ACC112 (cell line): ENCODE data around the gene ZFP64.

Source experiments
- H2AFZ ChIP-seq: fragments of 200-600 bp; sonication (generic); one replicate; pipeline ENCODE4 v1.6.0; 2017; ENCODE audit warnings: antibody characterized with exemption, low read length; ENCODE audit not compliant: unreplicated experiment
- H3K27ac ChIP-seq: fragments of 200-600 bp; sonication (generic); 2 replicates; pipeline ENCODE4 v1.5.1; 2014; ENCODE audit warnings: low read depth, mild to moderate bottlenecking, antibody characterized with exemption, low read length, moderate library complexity
- H3K27me3 ChIP-seq: fragments of 200-600 bp; sonication (generic); 2 replicates; pipeline ENCODE4 v1.6.1; 2014; ENCODE audit warnings: mild to moderate bottlenecking, antibody characterized with exemption, low read length, moderate library complexity, mixed read lengths; ENCODE audit not compliant: insufficient read depth
- H3K36me3 ChIP-seq: fragments of 200-600 bp; sonication (generic); 2 replicates; pipeline ENCODE4 v1.6.1; 2016; ENCODE audit warnings: mild to moderate bottlenecking, antibody characterized with exemption, low read length, moderate library complexity, mixed read lengths; ENCODE audit not compliant: insufficient read depth
- H3K4me1 ChIP-seq: fragments of 200-600 bp; sonication (generic); one replicate; pipeline ENCODE4 v1.6.1; 2016; ENCODE audit warnings: low read length, mixed read lengths; ENCODE audit not compliant: insufficient read depth, unreplicated experiment, control insufficient read depth
- H3K4me3 ChIP-seq: fragments of 200-600 bp; sonication (generic); 2 replicates; pipeline ENCODE4 v1.5.1; 2014; ENCODE audit warnings: mild to moderate bottlenecking, low read depth, low read length
- H3K79me2 ChIP-seq: fragments of 200-600 bp; sonication (generic); one replicate; pipeline ENCODE4 v1.6.0; 2016; ENCODE audit warnings: low read length; ENCODE audit not compliant: control insufficient read depth, unreplicated experiment, insufficient read depth

Gene ZFP64

DNA sequence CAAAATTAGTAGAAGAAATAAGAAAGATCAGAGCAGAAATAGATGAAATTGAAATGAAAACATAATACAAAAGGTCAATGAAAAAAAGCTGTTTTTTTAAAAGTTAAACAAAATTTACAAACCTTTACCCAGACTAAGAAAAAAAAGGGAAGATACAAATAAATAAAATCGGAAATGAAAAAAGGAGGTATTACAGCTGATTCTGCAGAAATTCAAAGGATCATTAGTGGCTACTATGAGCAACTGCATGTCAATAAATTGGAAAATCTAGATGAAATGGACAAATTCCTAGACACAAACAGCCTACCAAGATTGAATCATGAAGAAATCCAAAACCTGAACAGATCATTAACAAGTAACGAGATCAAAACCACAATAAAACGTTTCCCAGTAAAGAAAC lies 59.2 kb downstream of the ZFP64 start:
- no peaks in the 10 kb centered on the region for H3K36me3 ChIP-seq
- H2AFZ ChIP-seq, result no peak overlapping the region
- no peak overlapping the region for H3K4me3 ChIP-seq
- H3K27me3 ChIP-seq, result no peaks in the 10 kb centered on the region
- H3K4me1 ChIP-seq, result peaks cover 4% of the 10 kb centered on the region
- H3K79me2 ChIP-seq, result no peaks in the 10 kb centered on the region
- H3K27ac ChIP-seq, result no peak overlapping the region

DNA sequence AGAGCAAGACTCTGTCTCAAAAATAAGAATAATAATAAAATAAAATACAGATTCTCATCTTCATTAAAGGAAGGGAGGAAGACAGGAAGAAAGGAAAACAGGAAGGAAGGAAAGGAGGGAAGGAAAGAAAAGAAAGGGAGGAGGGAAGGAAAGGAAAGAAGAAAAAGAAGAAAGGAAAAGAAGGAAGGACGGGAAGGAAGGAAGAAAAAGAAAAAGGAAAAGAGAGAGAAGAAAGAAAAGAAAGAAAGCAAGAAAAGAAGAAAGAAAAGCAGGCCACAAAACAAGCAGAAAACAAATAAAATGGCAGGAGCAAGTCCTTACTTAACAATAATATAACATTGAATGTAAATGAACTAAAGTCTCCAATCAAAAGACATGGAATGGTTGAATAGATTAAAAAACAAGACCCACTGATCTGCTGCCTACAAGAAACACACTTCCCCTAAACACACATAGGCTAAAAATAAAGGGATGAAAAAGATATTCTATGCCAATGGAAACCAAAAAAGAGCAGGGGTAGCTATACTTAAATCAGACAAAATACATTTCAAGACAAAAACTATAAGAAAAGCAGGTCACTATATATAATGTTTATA lies 60.4 kb downstream of the ZFP64 start:
- peaks cover 4% of the 10 kb centered on the region for H3K4me1 ChIP-seq
- no peak overlapping the region for H2AFZ ChIP-seq
- H3K27me3 ChIP-seq, result no peaks in the 10 kb centered on the region
- no peaks in the 10 kb centered on the region for H3K36me3 ChIP-seq
- no peak overlapping the region for H3K27ac ChIP-seq
- no peak overlapping the region for H3K4me3 ChIP-seq
- H3K79me2 ChIP-seq, result no peaks in the 10 kb centered on the region

DNA sequence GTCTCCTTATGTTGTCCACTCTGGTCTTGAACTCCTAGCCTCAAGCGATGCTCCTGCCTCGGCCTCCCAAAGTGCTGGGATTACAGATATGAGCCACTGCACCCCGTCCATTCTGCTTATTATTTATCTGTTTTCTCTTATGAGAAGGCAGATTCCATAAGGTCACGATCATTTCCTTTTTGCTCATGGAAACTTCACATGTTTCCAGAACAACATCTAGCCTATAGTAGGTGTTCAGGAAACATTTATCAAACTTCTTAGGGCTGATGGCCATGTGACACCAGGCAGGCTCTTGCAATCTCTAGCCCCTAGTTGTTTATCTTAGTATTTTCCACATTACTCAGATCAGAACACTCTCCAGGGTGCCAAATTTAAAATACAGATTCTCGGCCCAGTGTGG lies 61.2 kb downstream of the ZFP64 start:
- Histone ChIP-seq H2AFZ (no peak overlapping the region), H3K4me1 (peaks cover 4% of the 10 kb centered on the region), H3K4me3 (no peak overlapping the region), H3K79me2 (no peaks in the 10 kb centered on the region), H3K27me3 (no peaks in the 10 kb centered on the region), H3K27ac (no peak overlapping the region), H3K36me3 (no peaks in the 10 kb centered on the region)

DNA sequence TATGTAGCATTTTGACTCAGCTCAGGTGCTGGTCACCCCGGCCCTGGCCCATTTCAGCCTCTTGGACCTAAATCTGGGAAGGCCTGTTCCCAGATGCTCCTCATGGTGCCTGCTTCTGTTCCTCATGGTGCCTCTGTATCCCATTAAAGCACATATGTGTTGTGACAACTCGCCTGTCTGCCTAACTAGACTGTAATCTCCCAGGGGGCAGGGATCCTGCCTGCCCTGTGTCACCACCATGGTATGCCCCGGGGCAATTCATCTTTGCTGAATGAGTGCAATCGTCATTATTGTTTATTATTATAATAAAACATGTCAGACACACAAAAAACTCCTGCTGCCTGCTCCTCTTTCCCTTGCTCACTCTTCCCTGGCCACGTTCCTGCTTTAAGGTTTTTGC lies 62.0 kb downstream of the ZFP64 start:
- H3K27me3 ChIP-seq, result no peaks in the 10 kb centered on the region
- no peak overlapping the region for H3K27ac ChIP-seq
- H2AFZ ChIP-seq, result no peak overlapping the region
- peaks cover 4% of the 10 kb centered on the region for H3K4me1 ChIP-seq
- H3K79me2 ChIP-seq, result no peaks in the 10 kb centered on the region
- no peaks in the 10 kb centered on the region for H3K36me3 ChIP-seq
- H3K4me3 ChIP-seq, result no peak overlapping the region

GRCh38 chr20:52127309-52127708 lies 64.3 kb downstream of the ZFP64 start:
- Histone ChIP-seq H3K4me1 (peaks cover 4% of the 10 kb centered on the region), H3K27me3 (no peaks in the 10 kb centered on the region), H3K36me3 (no peaks in the 10 kb centered on the region), H3K27ac (no peak overlapping the region), H3K4me3 (no peak overlapping the region), H3K79me2 (no peaks in the 10 kb centered on the region), H2AFZ (no peak overlapping the region)

DNA sequence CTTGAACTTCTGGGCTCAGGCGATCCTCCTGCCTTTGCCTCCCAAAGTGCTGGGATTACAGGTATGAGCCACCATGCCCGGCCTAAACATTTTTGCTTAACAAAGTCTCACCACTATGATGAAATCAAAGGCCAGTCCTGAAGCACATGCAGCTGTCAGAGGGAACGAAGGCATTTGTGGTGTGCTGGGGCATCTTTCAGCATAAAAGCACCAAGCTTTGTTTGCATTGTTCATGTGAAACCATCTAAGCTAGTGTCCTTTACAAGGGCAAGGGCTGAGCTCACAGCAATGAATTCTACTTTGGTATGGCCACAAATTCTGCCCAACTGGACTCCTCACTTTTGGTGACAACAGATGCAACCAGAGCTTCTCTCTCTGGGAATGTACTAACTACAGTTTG lies 66.8 kb downstream of the ZFP64 start:
- Histone ChIP-seq H3K4me1 (no peaks in the 10 kb centered on the region), H2AFZ (no peak overlapping the region), H3K27ac (no peak overlapping the region), H3K79me2 (no peaks in the 10 kb centered on the region), H3K4me3 (no peak overlapping the region), H3K27me3 (no peaks in the 10 kb centered on the region), H3K36me3 (no peaks in the 10 kb centered on the region)

DNA sequence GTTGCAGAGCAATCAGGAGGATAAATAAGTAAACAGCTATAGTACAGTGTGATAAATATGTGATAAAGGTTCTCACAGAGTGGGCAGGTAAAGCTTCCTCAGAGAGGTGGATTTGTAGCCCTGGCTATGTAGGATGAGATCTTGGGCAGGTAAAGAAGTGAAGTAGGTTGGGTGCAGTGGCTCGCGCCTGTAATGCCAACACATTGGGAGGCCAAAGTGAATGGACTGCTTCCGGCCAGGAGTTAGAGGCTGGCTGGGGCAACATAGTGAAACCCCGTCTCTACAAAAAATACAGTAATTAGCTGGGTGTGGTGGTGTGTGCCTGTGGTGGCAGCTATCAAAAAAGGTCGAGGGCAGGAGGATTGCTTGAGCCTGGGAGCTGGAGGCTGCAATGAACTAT lies 72.9 kb downstream of the ZFP64 start:
- Histone ChIP-seq H3K4me1 (no peaks in the 10 kb centered on the region), H3K27me3 (no peaks in the 10 kb centered on the region), H3K36me3 (no peaks in the 10 kb centered on the region), H2AFZ (no peak overlapping the region), H3K79me2 (no peaks in the 10 kb centered on the region), H3K27ac (no peak overlapping the region), H3K4me3 (no peak overlapping the region)

GRCh38 chr20:52118016-52118623 lies 73.5 kb downstream of the ZFP64 start:
- Histone ChIP-seq H3K27ac (no peak overlapping the region), H3K4me1 (no peaks in the 10 kb centered on the region), H3K4me3 (no peak overlapping the region), H3K79me2 (no peaks in the 10 kb centered on the region), H3K36me3 (no peaks in the 10 kb centered on the region), H2AFZ (no peak overlapping the region), H3K27me3 (no peaks in the 10 kb centered on the region)

- Histone ChIP-seq H3K27me3 (peaks cover 7% of the 10 kb centered on the region; the same call in 1 of the 2 replicates), H3K79me2 (no peaks in the 10 kb centered on the region), H3K4me1 (no peaks in the 10 kb centered on the region), H3K27ac (no peak overlapping the region), H3K36me3 (no peaks in the 10 kb centered on the region), H3K4me3 (no peak overlapping the region), H2AFZ (no peak overlapping the region)
Measured at GRCh38 chr20:52110456-52110855, 81.1 kb downstream of the ZFP64 start.

DNA sequence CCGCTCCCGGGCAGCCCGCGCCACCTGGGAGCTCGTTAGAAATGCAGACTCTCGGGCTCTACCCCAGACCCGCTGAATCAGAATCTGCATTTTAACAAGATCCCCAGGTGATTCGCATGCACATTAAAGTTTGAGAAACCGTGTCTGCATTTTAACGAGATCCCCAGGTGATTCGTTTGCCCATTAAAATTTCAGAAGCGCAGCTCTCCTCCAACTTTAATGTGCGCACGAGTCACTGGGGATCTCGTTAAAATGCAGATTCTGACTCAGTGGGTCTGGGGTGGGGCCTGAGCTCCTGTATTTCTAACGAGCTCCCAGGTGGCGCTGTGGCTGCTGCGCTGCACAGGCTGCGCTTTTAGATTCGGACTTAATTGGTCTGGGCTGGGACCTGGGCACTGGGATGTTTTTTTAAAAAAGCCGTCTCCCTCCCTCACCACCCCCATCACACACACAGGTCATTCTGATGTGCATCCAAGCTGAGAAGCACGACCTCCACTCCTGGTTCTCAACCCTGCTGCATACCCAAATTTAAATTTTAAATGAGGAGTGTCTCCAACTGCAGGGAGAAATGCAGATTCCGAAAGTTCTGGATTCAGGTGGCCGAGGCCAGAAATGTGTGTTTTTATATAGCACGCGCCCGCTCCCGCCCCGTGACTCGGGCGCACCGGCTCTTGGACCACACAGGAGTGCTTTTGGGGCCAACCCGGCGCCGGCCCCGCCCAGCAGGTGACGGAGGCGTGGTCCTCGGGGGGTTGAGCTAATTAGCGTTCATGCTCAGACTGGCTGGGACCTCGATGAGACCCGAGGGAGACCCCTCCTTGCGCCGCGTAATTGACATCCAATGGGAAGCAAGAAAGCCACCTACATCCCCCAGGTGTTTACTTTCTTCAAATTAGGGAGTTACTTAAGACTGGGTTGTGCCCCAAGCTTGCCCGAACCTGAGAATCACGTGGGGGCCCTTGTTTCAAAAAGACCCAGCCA lies 85.8 kb downstream of the ZFP64 start:
- Histone ChIP-seq H3K36me3 (no peaks in the 10 kb centered on the region), H3K4me3 (peak overlapping the region; percentile 92), H3K27me3 (peaks cover 21% of the 10 kb centered on the region), H3K4me1 (no peaks in the 10 kb centered on the region), H3K27ac (no peak overlapping the region), H2AFZ (peak overlapping the region; percentile 83), H3K79me2 (peaks cover 4% of the 10 kb centered on the region)
